Liver (tissue), 9 donors: ENCODE data around the gene PLD4. TPM values are rescaled to one million over a fixed set of nuclear protein-coding genes. Genes with fewer than 3 reads are reported as not detected.

Experiments
- DNase-seq: peaks from one replicate; pipeline ENCODE4 v3.0.0-alpha.2; 2017; ENCODE audit warnings: low spot score
- H3K27ac ChIP-seq, 2 donors: one replicate each; pipeline ENCODE4 v1.7.0; 2013; ENCODE audit warnings: inconsistent platforms in 2 of 2, low read length in 2 of 2, control low read depth in 1 of 2, low read depth in 1 of 2, mild to moderate bottlenecking in 1 of 2
- H3K27me3 ChIP-seq, 4 donors: one replicate each; pipeline versions ENCODE4 v1.6.1 to v1.7.0; 2013; ENCODE audit warnings: low read length in 3 of 4, inconsistent platforms in 1 of 4, mild to moderate bottlenecking in 1 of 4, moderate library complexity in 1 of 4; ENCODE audit not compliant: control insufficient read depth in 4 of 4, insufficient read depth in 4 of 4
- H3K36me3 ChIP-seq, 4 donors: one replicate each; pipeline versions ENCODE4 v1.6.1 to v1.7.0; 2013; ENCODE audit warnings: low read length in 3 of 4, mild to moderate bottlenecking in 3 of 4, low read depth in 1 of 4, moderate library complexity in 1 of 4; ENCODE audit not compliant: control insufficient read depth in 4 of 4, insufficient read depth in 3 of 4
- H3K4me1 ChIP-seq, 4 donors: one replicate each; pipeline versions ENCODE4 v1.6.1 to v1.7.0; 2013; ENCODE audit warnings: low read length in 3 of 4, mild to moderate bottlenecking in 3 of 4, moderate library complexity in 1 of 4; ENCODE audit not compliant: control insufficient read depth in 4 of 4, insufficient read depth in 4 of 4
- H3K4me3 ChIP-seq, 3 donors: one replicate each; pipeline versions ENCODE4 v1.6.1 to v1.7.0; 2013; ENCODE audit warnings: low read length in 3 of 3, control low read depth in 1 of 3, low read depth in 1 of 3, mild to moderate bottlenecking in 1 of 3
- H3K9ac ChIP-seq, 2 donors: one replicate each; pipeline ENCODE4 v1.7.0; 2013; ENCODE audit warnings: low read length in 2 of 2, mild to moderate bottlenecking in 2 of 2, moderate library complexity in 2 of 2, control low read depth in 1 of 2, low read depth in 1 of 2
- H3K9me3 ChIP-seq, 4 donors: one replicate each; pipeline versions ENCODE4 v1.6.1 to v1.7.0; 2013; ENCODE audit warnings: low read length in 3 of 4; ENCODE audit not compliant: control insufficient read depth in 4 of 4
- ATF3 ChIP-seq: IDR thresholded peaks from 2 replicates; pipeline ENCODE4 v1.6.1; 2016; ENCODE audit warnings: antibody characterized with exemption
- CTCF ChIP-seq: fragments of 150-350 bp; IDR thresholded peaks from 2 replicates; pipeline ENCODE4 v1.5.1; 2017; ENCODE audit warnings: improper control_type of control experiment, low read depth, low read length; ENCODE audit not compliant: missing input control
- EGR1 ChIP-seq, 2 donors: IDR thresholded peaks; 2 replicates each; pipeline ENCODE4 v1.6.1; 2016 to 2018; ENCODE audit warnings: antibody characterized with exemption in 2 of 2, low read depth in 2 of 2
- FOXA2 ChIP-seq: IDR thresholded peaks from 2 replicates; pipeline ENCODE4 v1.6.1; 2016; ENCODE audit warnings: antibody characterized with exemption
- HNF4A ChIP-seq, 2 donors: conservative IDR thresholded peaks; 2 replicates each; pipeline ENCODE4 v1.6.1; 2016; ENCODE audit warnings: antibody characterized with exemption in 2 of 2, mild to moderate bottlenecking in 2 of 2
- HNF4G ChIP-seq: IDR thresholded peaks from 2 replicates; pipeline ENCODE4 v1.6.1; 2016; ENCODE audit warnings: antibody characterized with exemption
- JUND ChIP-seq, 2 donors: IDR thresholded peaks; 2 replicates each; pipeline ENCODE4 v1.6.1; 2016; ENCODE audit warnings: antibody characterized with exemption in 2 of 2
- MAX ChIP-seq: IDR thresholded peaks from 2 replicates; pipeline ENCODE4 v1.6.1; 2016; ENCODE audit warnings: antibody characterized with exemption
- NR2F2 ChIP-seq: IDR thresholded peaks from 2 replicates; pipeline ENCODE4 v1.6.1; 2016; ENCODE audit warnings: antibody characterized with exemption
- RAD21 ChIP-seq, 2 donors: IDR thresholded peaks; 2 replicates each; pipeline ENCODE4 v1.6.1; 2016; ENCODE audit warnings: antibody characterized with exemption in 2 of 2, mild to moderate bottlenecking in 2 of 2
- REST ChIP-seq: IDR thresholded peaks from 2 replicates; pipeline ENCODE4 v1.6.1; 2016; ENCODE audit warnings: antibody characterized with exemption, mild to moderate bottlenecking
- RXRA ChIP-seq, 2 donors: IDR thresholded peaks; 2 replicates each; pipeline ENCODE4 v1.6.1; 2017 to 2018; ENCODE audit warnings: antibody characterized with exemption in 2 of 2, mild to moderate bottlenecking in 1 of 2
- SP1 ChIP-seq: IDR thresholded peaks from 2 replicates; pipeline ENCODE4 v1.6.1; 2018; ENCODE audit warnings: antibody characterized with exemption, mild to moderate bottlenecking
- TAF1 ChIP-seq: conservative IDR thresholded peaks from 2 replicates; pipeline ENCODE4 v1.6.1; 2016; ENCODE audit warnings: antibody characterized with exemption, mild to moderate bottlenecking
- YY1 ChIP-seq: IDR thresholded peaks from 2 replicates; pipeline ENCODE4 v1.6.1; 2016; ENCODE audit warnings: antibody characterized with exemption, mild to moderate bottlenecking
- ZBTB33 ChIP-seq: IDR thresholded peaks from 2 replicates; pipeline ENCODE4 v1.6.1; 2016; ENCODE audit warnings: antibody characterized with exemption
- WGBS: extraction: QIAGEN DNeasy Blood & Tissue Kit; methylation state at CpG from one replicate; pipeline ENCODE4 v1.1.7; 2013; 5-methylcytosine and 5-hydroxymethylcytosine counted together
- polyA plus RNA-seq, 2 donors: library from polyadenylated mRNA; stranded (reverse) in 1 of 2; unstranded in 1 of 2; fragments of 200-250 nt in 1 of 2; fragments of >200 nt in 1 of 2; fragmentation: Nextera tagmentation in 1 of 2; extraction: Ambion mirVana in 1 of 2; gene quantifications; one replicate each; pipeline versions ENCODE4 v1.2.1 to v1.2.3, GENCODE V29; 2013 to 2015
- total RNA-seq, 2 donors: library from RNA; depleted of rRNA; stranded (reverse); fragments of >200 nt; gene quantifications; one replicate each; pipeline ENCODE4 v1.2.3, GENCODE V29; 2014
- donor health status: healthy.
- donor health status: healthy.
- donor health status: healthy.
- donor health status: healthy.
- donor health status: healthy.

The PLD4 gene
- total and polyA plus RNA-seq, 4 donors: under 0.01 to 14.5 (median 0.35) TPM

DNA sequence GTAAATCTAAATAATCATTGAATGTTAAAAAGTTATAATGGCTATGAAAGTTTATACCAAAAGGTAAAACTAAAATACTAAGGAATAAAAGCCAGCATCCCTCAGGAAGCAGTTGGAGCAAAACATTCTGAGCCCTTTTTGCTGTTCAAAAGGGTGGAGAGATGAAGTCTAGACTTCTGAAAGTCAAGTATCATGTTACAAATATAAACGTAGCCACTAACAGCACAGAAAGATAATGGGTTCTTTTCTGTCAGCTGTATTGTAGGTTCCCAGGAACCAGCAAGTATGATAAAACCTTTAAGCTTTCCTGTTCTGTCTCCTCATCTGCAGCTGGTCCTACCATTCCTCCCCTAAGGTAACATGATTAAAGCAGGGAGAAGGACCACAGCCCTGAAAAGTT lies 16.4 kb upstream of the PLD4 start:
- no peak for DNase-seq
- TF ChIP-seq RAD21 (IDR thresholded peaks at IDR 0.05): no peak
- no peak for TF ChIP-seq CTCF
- no peak for TF ChIP-seq TAF1
- TF ChIP-seq FOXA2: no peak
- TF ChIP-seq SP1: no peak
- no peak for TF ChIP-seq MAX
- no peak for TF ChIP-seq HNF4G
- TF ChIP-seq ZBTB33: no peak
- TF ChIP-seq JUND (IDR thresholded peaks at IDR 0.05): no peak
- TF ChIP-seq ATF3: no peak
- no peak for TF ChIP-seq RXRA (IDR thresholded peaks at IDR 0.05)
- no peak for TF ChIP-seq REST
- TF ChIP-seq YY1: no peak
- H3K4me3 ChIP-seq: no peak overlapping the region
- H3K27ac ChIP-seq: no peak overlapping the region
- no peaks in the 10 kb centered on the region for H3K4me1 ChIP-seq
- peaks cover 0 to 7% (median 2%) of the 10 kb centered on the region in 4 donors for H3K9me3 ChIP-seq
- 13% methylated on average over 1 of the region's 1 CpG for WGBS
- H3K9ac ChIP-seq: no peak overlapping the region
- H3K27me3 ChIP-seq: peaks cover 0 to 4% (median 0%) of the 10 kb centered on the region in 4 donors
- peaks cover 0 to 2% (median 0%) of the 10 kb centered on the region in 4 donors for H3K36me3 ChIP-seq

DNA sequence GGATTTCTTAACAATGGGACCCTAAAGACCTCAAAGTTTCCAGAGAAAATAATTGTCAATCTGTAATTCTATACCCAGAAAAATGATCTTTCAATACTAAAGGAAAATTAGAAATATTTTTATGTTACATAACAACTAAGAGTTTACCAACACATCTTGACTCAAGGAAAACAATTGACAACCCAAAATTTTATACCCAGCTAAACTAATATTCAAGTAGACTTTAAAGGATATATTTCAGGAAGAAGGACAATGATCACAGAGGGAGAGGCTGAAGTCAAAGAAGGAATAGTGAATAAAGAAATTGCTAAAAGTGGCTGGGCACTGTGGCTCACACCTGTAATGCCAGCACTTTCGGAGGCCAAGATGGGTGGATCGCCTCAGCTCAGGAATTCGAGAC lies 12.6 kb upstream of the PLD4 start:
- Histone ChIP-seq H3K9me3 (peaks cover 0 to 7% (median 2%) of the 10 kb centered on the region in 4 donors), H3K36me3 (peaks cover 0 to 2% (median 0%) of the 10 kb centered on the region in 4 donors), H3K4me1 (no peaks in the 10 kb centered on the region), H3K27ac (no peak overlapping the region), H3K27me3 (peaks cover 0 to 4% (median 0%) of the 10 kb centered on the region in 4 donors), H3K9ac (no peak overlapping the region), H3K4me3 (no peak overlapping the region)
- WGBS: 82% methylated on average over 3 of the region's 3 CpGs
- TF ChIP-seq EGR1 (IDR thresholded peaks at IDR 0.05; ENCODE audit: low read depth in 2 of 2) (no peak), HNF4G (no peak), ZBTB33 (no peak), NR2F2 (no peak), HNF4A (conservative IDR thresholded peaks at IDR 0.05) (no peak), RXRA (IDR thresholded peaks at IDR 0.05) (no peak), CTCF (no peak), JUND (IDR thresholded peaks at IDR 0.05) (no peak)
- no peak for DNase-seq
